Raji (cell line): ENCODE measurements around the gene ANKS1B.

Source experiments
- POLR2A ChIP-seq: IDR thresholded peaks from 2 replicates; pipeline ENCODE4 v1.6.1; 2011; ENCODE audit warnings: low read depth, low read length, control low read depth; ENCODE audit not compliant: insufficient read depth

ANKS1B gene

GRCh38 chr12:98998697-98999299, 985.9 kb downstream of the ANKS1B start:
- no peak for TF ChIP-seq POLR2A

GRCh38 chr12:98997899-98998298, 986.8 kb downstream of the ANKS1B start:
- no peak for TF ChIP-seq POLR2A

GRCh38 chr12:98990648-98991047, 994.1 kb downstream of the ANKS1B start:
- TF ChIP-seq POLR2A: no peak

GRCh38 chr12:98985156-98985555, 999.6 kb downstream of the ANKS1B start:
- no peak for TF ChIP-seq POLR2A

GRCh38 chr12:98983647-98984046, 1001.1 kb downstream of the ANKS1B start:
- no peak for TF ChIP-seq POLR2A

- TF ChIP-seq POLR2A: no peak
Observed at GRCh38 chr12:98980508-98980907, 1004.2 kb downstream of the ANKS1B start.

GRCh38 chr12:98977186-98977585, 1007.5 kb downstream of the ANKS1B start:
- TF ChIP-seq POLR2A: no peak

- no peak for TF ChIP-seq POLR2A
Observed at GRCh38 chr12:98974767-98975381, 1009.9 kb downstream of the ANKS1B start.

- no peak for TF ChIP-seq POLR2A
Observed at GRCh38 chr12:98973395-98973794, 1011.3 kb downstream of the ANKS1B start.

GRCh38 chr12:98970950-98971349, 1013.8 kb downstream of the ANKS1B start:
- TF ChIP-seq POLR2A: no peak

- TF ChIP-seq POLR2A: no peak
Observed at GRCh38 chr12:98970210-98970609, 1014.5 kb downstream of the ANKS1B start.

GRCh38 chr12:98968896-98969295, 1015.8 kb downstream of the ANKS1B start:
- TF ChIP-seq POLR2A: no peak

GRCh38 chr12:98955284-98955683, 1029.5 kb downstream of the ANKS1B start:
- no peak for TF ChIP-seq POLR2A

- no peak for TF ChIP-seq POLR2A
Observed at GRCh38 chr12:98954506-98954905, 1030.2 kb downstream of the ANKS1B start.

GRCh38 chr12:98951406-98951805, 1033.3 kb downstream of the ANKS1B start:
- TF ChIP-seq POLR2A: no peak

- no peak for TF ChIP-seq POLR2A
Observed at GRCh38 chr12:98948343-98948949, 1036.3 kb downstream of the ANKS1B start.
